ENCODE data around the gene GRIA3.
"Not testable (repeated sequence)": the region's sequence is repeated elsewhere in the genome, so short reads cannot be mapped to it uniquely, and the experiment has no call there.

Gene GRIA3

DNA sequence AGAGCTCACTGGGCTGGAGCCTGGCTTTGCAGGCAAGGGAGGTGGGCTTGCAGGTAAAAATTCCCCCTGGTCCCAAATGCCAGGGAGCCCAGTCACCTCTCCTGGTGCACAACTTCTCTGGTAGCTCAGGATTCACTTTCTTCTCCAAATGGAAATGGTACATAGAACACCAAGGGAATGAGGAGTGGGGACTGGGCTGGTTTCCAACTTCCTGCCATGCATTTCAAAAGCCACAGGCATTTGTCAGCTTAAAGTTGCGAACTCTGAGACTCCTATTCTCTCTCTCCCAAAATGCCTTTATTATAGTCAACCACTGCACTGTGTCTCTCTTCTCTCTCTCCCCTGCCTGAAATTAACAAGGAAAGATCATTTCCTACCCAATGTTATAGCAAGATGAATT is 177.3 kb downstream of the GRIA3 start:
- no peak for DNase-seq

- not testable (repeated sequence) for DNase-seq
Measured at GRCh38 chrX:123386196-123386595, 202.1 kb downstream of the GRIA3 start.

GRCh38 chrX:123392921-123393320 is 208.8 kb downstream of the GRIA3 start:
- DNase-seq, result no peak

DNA sequence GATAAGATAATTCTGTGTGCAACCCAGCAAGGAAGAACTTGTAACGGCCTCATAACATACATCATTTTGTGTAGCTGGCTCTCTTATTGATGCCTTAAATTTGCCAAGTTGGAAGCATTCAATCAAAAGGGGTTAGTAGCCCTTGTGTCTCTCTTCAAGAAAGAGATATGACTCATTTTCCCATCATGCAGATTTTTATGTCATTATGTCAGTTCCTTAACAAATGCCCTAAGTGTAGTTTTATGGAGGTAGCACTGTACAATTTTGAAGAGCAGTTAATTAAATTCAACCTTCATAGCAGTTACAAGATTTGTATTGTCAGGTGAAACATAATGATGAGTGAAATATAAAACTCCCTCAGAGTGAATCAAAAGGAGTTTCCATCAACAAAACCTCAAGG is 215.6 kb downstream of the GRIA3 start:
- no peak for DNase-seq

GRCh38 chrX:123405231-123405630 is 221.2 kb downstream of the GRIA3 start:
- DNase-seq, result no peak

DNA sequence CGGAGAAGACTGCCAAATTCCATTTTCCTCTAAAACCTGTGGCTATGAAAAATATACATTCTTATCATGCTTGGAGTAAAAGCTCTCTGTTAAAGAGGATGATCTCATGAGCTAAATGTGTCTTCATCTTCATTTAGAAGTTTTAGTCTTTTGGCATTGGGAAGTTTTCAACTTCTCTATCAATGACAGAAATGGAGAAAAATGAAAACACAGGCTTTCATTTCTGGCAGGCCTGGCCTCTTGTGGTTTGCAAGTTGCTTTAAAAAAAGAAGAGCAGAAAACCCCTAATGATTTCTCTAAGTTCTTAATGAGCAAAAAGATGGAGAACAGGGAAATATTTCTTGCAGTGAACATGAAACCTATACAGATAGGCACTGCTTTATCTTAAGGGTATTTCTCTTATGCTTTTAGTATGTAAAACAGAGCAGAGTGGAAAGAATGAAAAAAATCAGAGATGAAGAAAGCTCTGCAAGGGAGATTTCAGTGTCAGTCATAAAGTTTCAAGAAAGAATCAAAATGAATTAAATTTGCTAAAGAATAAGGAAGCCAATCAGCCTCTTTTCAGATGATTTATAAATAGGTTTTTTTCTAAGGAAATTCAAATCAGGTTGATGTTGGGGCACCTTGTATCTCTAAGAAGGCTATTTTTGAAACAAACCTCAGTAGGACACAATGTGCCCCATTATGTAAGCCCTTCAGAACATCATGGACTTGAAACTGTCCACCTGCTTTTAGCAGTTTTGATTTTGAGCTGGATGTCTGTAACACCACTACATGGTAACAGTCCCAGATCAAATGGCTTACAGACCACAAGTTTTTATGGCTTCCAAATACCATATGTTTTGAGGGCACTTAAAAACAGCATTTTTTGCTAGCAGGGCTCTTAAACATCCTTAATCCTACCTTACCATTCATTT is 225.0 kb downstream of the GRIA3 start:
- no peak for DNase-seq

- DNase-seq, result no peak
Measured at GRCh38 chrX:123422875-123423274, 238.8 kb downstream of the GRIA3 start.

- DNase-seq, result no peak
Measured at GRCh38 chrX:123424546-123424945, 240.5 kb downstream of the GRIA3 start.

DNA sequence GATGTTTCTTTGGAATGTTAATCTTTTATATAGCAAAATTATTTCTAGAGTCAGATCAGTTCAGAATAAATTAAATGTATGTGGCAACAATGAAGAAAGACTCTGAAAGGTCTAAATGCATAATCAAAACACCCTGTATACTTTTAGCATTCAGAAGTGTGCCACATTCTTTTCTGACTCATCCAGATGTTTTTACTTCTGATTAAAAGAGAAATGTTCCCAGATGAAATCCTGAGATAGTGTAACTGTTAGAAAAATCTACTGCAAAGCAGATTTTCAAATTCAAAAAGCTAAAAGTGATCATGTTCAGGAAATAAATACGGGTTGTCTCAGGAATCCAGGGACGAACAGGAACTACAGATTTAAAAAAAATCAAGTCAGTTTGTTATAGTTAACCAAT is 241.4 kb downstream of the GRIA3 start:
- DNase-seq, result no peak

GRCh38 chrX:123425904-123426303 is 241.8 kb downstream of the GRIA3 start:
- no peak for DNase-seq

DNA sequence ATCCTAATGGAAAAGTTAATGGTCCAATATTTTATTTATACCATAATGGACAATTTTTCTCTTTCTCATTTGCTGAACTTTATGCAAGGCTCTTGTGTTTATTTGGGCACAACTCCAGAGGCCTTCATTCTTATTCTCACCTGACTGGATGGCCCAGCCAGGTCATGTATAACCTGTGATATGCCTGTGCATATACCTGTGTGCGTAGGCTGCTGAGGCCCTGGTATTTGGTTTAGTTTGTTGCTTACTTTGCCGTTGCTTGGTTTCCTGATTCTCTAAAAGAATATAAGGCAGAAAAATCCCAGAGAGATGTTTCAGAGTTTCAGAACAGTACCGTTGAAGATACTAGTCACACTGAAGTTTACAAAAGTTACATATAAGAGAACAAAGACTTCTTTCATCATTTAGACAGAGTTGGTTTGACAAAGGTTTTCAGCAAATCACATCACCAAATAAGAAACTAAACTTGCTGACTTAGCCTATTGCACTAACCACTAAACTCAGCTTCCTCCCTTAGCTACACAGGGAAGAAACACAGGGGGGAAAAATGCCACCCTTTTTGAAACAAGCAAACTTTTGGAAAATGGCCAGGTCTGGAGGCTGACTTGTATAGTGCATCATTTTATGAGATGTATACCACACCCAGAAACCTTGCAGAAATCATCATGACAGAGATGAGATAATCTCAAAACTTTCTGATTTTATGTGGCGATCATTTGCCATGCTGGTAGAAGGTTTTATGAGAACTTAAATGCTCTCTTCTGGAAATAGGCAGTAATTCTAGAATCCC is 248.5 kb downstream of the GRIA3 start:
- no peak for DNase-seq

GRCh38 chrX:123436512-123437136 is 252.5 kb downstream of the GRIA3 start:
- no peak for DNase-seq

DNA sequence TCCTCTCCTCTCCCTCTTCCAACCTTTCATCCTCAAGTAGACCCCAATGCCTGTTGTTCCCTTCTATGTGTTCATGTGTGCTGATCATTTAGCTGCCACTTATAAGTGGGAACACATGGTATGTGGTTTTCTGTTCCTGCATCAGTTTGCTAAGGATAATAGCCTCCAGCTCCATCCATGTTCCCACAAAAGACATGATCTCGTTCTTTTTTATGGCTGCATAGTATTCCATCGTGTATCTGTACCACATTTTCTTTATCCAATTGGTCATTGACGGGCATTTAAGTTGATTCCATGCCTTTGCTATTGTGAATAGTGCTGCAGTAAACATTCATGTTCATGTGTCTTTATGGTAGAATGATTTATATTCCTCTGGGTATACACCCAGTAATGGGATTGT is 255.8 kb downstream of the GRIA3 start:
- not testable (repeated sequence) for DNase-seq

DNA sequence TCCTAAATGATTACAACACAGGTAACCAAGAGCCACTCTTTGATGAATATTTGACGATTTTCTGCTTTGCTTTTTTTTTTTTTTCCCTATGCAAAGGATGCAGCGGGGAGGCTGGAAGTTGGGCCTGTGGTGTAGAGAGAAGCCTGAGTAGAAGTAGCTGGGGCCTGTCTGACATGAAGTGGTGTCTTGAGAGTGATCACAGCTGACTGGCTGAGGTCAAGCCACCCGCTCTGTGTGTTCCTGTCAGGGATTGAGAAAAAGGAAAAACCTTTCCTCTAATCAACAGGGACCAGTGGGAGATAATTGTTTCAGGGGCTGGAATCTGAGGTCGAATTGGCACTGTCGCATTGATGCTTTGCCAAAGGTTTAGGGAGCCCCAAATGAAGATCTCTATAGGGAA is 258.7 kb downstream of the GRIA3 start:
- DNase-seq, result no peak

DNA sequence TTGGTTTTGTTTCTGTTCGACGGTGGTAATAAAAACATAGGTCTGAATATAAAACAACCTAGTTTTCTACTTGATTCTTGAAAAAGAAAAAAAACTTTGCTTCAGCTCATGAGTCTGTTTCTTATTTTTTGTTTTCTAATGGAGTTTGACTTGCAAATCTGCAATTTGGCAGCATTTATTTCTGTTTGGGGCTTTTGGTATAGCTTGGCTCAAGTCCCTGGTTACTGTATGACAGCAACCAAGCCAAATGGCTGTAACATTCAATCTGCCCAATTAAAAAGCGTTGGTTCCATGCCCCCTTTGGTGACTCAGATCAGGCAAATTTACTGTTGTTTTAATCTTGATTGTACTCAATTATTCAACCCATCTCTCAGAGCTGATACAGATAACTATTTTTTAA is 263.4 kb downstream of the GRIA3 start:
- no peak for DNase-seq

- no peak for DNase-seq
Measured at GRCh38 chrX:123449335-123449734, 265.3 kb downstream of the GRIA3 start.

DNA sequence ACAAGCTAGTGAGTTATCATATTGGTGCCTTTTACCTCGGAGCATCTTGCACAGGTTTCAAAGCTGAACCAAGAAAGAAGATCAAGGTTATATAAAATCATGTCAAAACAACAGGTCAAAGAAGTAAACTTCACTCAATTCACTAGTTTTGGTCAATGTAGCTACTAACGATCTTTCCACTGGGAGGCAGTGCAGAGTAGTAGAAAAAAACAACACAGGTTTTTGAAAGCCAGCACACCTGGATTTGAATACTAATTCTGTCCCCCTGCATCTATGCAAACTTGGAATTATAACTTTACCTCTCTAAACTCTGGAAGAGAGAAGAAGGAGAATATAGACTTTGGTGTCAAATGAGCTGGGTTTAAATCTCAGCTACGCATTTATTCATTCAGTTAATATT is 266.1 kb downstream of the GRIA3 start:
- no peak for DNase-seq

DNA sequence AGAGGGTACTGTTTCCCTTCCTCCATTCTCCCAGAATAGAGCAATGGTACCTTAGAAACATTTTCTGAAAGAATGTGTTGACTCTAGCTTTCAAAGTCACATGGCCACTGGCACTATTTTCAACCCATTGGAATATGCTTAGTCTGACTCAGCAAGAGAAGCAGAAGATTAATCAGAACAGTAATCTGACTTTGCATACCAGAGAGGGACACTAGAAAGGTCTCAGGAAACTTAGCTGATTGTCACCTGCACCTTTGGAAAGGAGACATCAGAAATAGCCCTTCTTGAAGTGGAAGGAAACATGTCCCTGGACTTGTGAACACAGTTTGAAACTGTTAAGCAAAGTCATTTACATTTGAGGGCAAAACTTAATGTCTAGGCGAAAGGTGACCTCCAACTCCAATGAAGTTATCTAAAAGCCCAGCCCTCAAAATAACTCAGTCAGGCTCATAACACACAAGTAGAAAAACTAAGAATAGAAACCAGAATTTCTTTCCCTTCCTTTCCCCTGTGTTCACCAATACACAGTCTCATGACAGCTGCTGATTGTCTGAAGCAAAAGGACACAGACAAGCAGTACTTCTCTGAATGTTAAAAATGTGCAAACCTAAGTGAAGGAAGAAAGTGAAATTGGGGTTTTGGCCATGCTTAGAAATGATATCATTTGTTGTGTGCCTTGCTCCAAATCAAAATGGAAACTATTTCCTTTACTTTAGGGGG is 270.8 kb downstream of the GRIA3 start:
- no peak for DNase-seq

GRCh38 chrX:123455693-123456092 is 271.6 kb downstream of the GRIA3 start:
- no peak for DNase-seq

- no peak for DNase-seq
Measured at GRCh38 chrX:123464709-123465108, 280.6 kb downstream of the GRIA3 start.

DNA sequence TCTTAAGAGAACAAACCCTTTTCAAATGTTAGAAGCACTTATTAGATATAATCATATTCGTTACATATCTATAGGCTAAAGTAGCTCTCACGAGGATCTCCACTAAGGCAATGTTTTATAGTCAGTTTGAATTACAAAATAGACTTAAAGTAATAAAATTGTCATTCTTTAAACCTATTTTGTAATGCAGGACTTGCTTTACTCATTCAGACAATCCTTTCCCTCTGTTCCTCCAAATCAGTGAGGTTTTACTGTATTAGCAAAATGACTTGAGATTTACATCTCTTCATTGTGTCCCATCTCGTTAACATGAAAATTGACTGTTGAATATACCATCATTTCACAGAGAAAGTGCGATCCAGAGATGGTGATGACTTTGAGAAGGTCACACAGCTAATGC is 284.4 kb downstream of the GRIA3 start:
- no peak for DNase-seq

DNA sequence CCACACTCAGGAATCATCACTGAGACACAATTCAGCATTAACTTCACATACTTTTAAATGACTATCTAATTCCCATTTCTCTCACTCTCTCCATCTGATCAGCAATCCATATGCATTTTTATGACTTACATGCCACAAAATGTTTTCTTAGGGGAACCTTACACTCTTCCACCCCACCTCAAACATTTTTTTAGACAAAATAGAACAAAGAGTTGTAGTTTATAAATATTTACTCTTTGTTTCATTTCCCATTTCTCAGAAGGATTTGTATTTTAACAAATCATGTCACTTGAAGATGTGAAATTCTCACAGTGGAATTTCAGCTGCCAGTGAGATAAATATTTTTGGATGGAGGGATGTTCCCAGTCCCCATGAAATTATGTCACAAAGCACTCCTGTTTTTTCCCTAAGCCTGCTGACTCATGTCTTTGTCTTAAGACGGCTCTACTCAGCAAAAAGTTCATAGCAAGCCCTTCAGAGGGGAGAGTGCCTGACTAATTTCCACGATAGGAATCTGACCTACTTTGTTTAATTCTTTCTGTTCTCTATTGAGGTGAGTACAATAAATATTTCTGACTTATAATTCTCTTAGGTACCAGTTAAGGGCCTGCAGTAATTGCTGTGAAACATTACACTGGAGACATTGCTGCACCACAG is 291.1 kb downstream of the GRIA3 start:
- no peak for DNase-seq
